Astrocyte (in vitro differentiated cells and primary cell): ENCODE data around the gene NXN. TPM values are rescaled to one million over a fixed set of nuclear protein-coding genes. Genes with fewer than 3 reads are reported as not detected.

Experiments
- DNase-seq: peaks from one replicate; pipeline ENCODE4 v3.0.0-alpha.2; 2010; ENCODE audit warnings: low read depth
- FAIRE-seq: peaks from 2 replicates; lab custom pipeline; 2011; peaks lifted over from hg19 to GRCh38; lab: Jason Lieb, UNC
- H2AFZ ChIP-seq: 2 replicates; pipeline ENCODE4 v1.6.0; 2012; ENCODE audit warnings: low read depth, low read length, inconsistent platforms
- H3K27ac ChIP-seq: 2 replicates; pipeline ENCODE4 v1.5.1; 2011; ENCODE audit warnings: low read depth, low read length, inconsistent platforms
- H3K27me3 ChIP-seq: 2 replicates; pipeline ENCODE4 v1.6.0; 2011; ENCODE audit warnings: low read length, inconsistent platforms; ENCODE audit not compliant: insufficient read depth
- H3K36me3 ChIP-seq: 2 replicates; pipeline ENCODE4 v1.5.1; 2011; ENCODE audit warnings: low read length, inconsistent platforms; ENCODE audit not compliant: insufficient read depth
- H3K4me1 ChIP-seq: 2 replicates; pipeline ENCODE4 v1.5.1; 2011; ENCODE audit warnings: low read length, inconsistent platforms; ENCODE audit not compliant: insufficient read depth
- H3K4me2 ChIP-seq: 2 replicates; pipeline ENCODE4 v1.6.0; 2012; ENCODE audit warnings: low read length, inconsistent platforms
- H3K4me3 ChIP-seq: 2 replicates; pipeline ENCODE4 v1.5.1; 2011; ENCODE audit warnings: low read depth, mild to moderate bottlenecking, low read length, inconsistent platforms; ENCODE audit not compliant: insufficient read depth
- H3K79me2 ChIP-seq: 2 replicates; pipeline ENCODE4 v1.6.0; 2012; ENCODE audit warnings: mild to moderate bottlenecking, low read length, inconsistent platforms; ENCODE audit not compliant: insufficient read depth
- H3K9ac ChIP-seq: 2 replicates; pipeline ENCODE4 v1.6.0; 2012; ENCODE audit warnings: mild to moderate bottlenecking, low read length, inconsistent platforms
- H3K9me3 ChIP-seq: 2 replicates; pipeline ENCODE4 v1.5.1; 2012; ENCODE audit warnings: low read depth, mild to moderate bottlenecking, low read length, inconsistent platforms; ENCODE audit not compliant: insufficient read depth
- H4K20me1 ChIP-seq: 2 replicates; pipeline ENCODE4 v1.6.0; 2012; ENCODE audit warnings: low read length, inconsistent platforms; ENCODE audit not compliant: insufficient read depth
- H3K27ac Mint-ChIP-seq: one replicate; pipeline ENCODE4 v1.8.0; 2021; ENCODE audit warnings: mild to moderate bottlenecking, mixed read lengths; ENCODE audit not compliant: unreplicated experiment
- H3K27me3 Mint-ChIP-seq: one replicate; pipeline ENCODE4 v1.8.0; 2021; ENCODE audit warnings: low read depth, mixed read lengths; ENCODE audit not compliant: unreplicated experiment
- H3K36me3 Mint-ChIP-seq: one replicate; pipeline ENCODE4 v1.8.0; 2021; ENCODE audit warnings: low read depth, mixed read lengths; ENCODE audit not compliant: unreplicated experiment
- H3K4me1 Mint-ChIP-seq: one replicate; pipeline ENCODE4 v1.8.0; 2021; ENCODE audit warnings: low read depth, mixed read lengths; ENCODE audit not compliant: unreplicated experiment
- H3K4me3 Mint-ChIP-seq: one replicate; pipeline ENCODE4 v1.8.0; 2021; ENCODE audit warnings: mild to moderate bottlenecking, moderate library complexity, mixed read lengths; ENCODE audit not compliant: unreplicated experiment
- H3K9me3 Mint-ChIP-seq: one replicate; pipeline ENCODE4 v1.8.0; 2021; ENCODE audit warnings: mild to moderate bottlenecking, mixed read lengths; ENCODE audit not compliant: unreplicated experiment
- EZH2 ChIP-seq: IDR thresholded peaks from 2 replicates; pipeline ENCODE4 v1.6.1; 2012; ENCODE audit warnings: mild to moderate bottlenecking, low read length, inconsistent platforms; ENCODE audit not compliant: insufficient read depth
- total RNA-seq: library from RNA; stranded (reverse); gene quantifications from 2 replicates; pipeline ENCODE4 v1.2.1, GENCODE V29; 2021
- TF ChIP-seq, protein P1 (sequence below): IDR thresholded peaks from 2 replicates; pipeline ENCODE4 v1.5.1; 2011; ENCODE audit warnings: low read depth, mild to moderate bottlenecking, inconsistent platforms, low read length, moderate library complexity; ENCODE audit not compliant: insufficient read depth

NXN gene
- total RNA-seq, 1 donor from 2014 or later: 104 TPM

DNA sequence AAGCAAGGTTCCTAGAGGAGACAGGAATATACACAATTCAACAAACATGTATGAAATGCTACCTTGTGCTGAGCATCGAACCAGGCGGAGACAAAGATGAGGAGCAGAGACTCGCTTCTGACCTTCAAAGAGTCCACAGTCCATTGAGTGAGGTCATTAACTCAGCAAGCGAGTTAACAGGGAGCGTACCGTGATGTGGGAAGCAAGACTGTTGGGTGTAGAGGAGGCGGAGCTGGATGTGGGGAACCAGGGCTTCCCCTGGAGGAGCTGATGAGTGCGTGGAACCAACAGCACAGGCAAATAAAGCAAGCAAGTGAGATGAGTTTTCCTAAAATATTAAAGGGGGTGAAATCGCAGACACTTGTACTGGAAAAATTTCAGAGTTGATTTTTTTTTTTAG, 65.0 kb downstream of the NXN start:
- no peak for FAIRE-seq
- Histone ChIP-seq H3K9me3 (no peaks in the 10 kb centered on the region), H3K4me3 (no peak overlapping the region), H3K4me2 (no peak overlapping the region), H3K79me2 (peaks cover 52% of the 10 kb centered on the region), H3K9ac (no peak overlapping the region), H3K27me3 (no peaks in the 10 kb centered on the region), H2AFZ (no peak overlapping the region), H4K20me1 (peaks cover 30% of the 10 kb centered on the region), H3K4me1 (peaks cover 13% of the 10 kb centered on the region), H3K36me3 (peaks cover 3% of the 10 kb centered on the region), H3K27ac (no peak overlapping the region)
- H3K27me3 Mint-ChIP-seq: no peaks in the 10 kb centered on the region
- no peak overlapping the region for H3K27ac Mint-ChIP-seq
- TF ChIP-seq, protein P1, sequence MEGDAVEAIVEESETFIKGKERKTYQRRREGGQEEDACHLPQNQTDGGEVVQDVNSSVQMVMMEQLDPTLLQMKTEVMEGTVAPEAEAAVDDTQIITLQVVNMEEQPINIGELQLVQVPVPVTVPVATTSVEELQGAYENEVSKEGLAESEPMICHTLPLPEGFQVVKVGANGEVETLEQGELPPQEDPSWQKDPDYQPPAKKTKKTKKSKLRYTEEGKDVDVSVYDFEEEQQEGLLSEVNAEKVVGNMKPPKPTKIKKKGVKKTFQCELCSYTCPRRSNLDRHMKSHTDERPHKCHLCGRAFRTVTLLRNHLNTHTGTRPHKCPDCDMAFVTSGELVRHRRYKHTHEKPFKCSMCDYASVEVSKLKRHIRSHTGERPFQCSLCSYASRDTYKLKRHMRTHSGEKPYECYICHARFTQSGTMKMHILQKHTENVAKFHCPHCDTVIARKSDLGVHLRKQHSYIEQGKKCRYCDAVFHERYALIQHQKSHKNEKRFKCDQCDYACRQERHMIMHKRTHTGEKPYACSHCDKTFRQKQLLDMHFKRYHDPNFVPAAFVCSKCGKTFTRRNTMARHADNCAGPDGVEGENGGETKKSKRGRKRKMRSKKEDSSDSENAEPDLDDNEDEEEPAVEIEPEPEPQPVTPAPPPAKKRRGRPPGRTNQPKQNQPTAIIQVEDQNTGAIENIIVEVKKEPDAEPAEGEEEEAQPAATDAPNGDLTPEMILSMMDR: no peak
- no peak for TF ChIP-seq EZH2
- peaks cover 25% of the 10 kb centered on the region for H3K36me3 Mint-ChIP-seq
- H3K4me3 Mint-ChIP-seq: no peak overlapping the region
- H3K4me1 Mint-ChIP-seq: peaks cover 34% of the 10 kb centered on the region
- peaks cover 2% of the 10 kb centered on the region for H3K9me3 Mint-ChIP-seq
- DNase-seq: no peak

DNA sequence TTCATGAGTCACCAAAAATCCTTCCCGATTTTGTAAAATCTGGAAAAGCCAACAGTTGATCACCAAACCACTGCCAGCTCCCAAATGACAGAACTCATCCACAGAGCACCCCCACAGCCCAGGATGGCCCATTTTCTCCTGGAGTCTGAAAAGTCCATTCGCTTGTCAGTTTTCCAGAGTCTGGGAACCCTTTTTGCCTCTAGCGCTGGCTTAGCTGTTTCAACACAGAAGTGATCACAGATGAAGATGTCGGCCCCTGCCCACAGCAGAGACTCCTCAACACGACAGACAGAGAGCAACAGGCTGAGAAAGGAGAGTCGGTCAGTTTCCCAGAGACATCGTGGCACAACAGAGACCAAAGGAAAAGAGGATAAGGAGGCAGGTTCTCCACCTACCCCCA, 66.4 kb downstream of the NXN start:
- Histone ChIP-seq H3K4me1 (peaks cover 17% of the 10 kb centered on the region), H3K27ac (no peak overlapping the region), H3K4me2 (no peak overlapping the region), H4K20me1 (peaks cover 22% of the 10 kb centered on the region), H3K27me3 (no peaks in the 10 kb centered on the region), H3K9ac (no peak overlapping the region), H3K79me2 (peaks cover 56% of the 10 kb centered on the region), H3K36me3 (peaks cover 3% of the 10 kb centered on the region), H3K4me3 (no peak overlapping the region), H3K9me3 (no peaks in the 10 kb centered on the region), H2AFZ (no peak overlapping the region)
- H3K4me3 Mint-ChIP-seq: no peak overlapping the region
- peaks cover 2% of the 10 kb centered on the region for H3K9me3 Mint-ChIP-seq
- no peak for TF ChIP-seq EZH2
- TF ChIP-seq, protein P1: no peak
- H3K27ac Mint-ChIP-seq: no peak overlapping the region
- H3K36me3 Mint-ChIP-seq: peaks cover 25% of the 10 kb centered on the region
- no peak for DNase-seq
- peaks cover 40% of the 10 kb centered on the region for H3K4me1 Mint-ChIP-seq
- H3K27me3 Mint-ChIP-seq: no peaks in the 10 kb centered on the region
- no peak for FAIRE-seq

DNA sequence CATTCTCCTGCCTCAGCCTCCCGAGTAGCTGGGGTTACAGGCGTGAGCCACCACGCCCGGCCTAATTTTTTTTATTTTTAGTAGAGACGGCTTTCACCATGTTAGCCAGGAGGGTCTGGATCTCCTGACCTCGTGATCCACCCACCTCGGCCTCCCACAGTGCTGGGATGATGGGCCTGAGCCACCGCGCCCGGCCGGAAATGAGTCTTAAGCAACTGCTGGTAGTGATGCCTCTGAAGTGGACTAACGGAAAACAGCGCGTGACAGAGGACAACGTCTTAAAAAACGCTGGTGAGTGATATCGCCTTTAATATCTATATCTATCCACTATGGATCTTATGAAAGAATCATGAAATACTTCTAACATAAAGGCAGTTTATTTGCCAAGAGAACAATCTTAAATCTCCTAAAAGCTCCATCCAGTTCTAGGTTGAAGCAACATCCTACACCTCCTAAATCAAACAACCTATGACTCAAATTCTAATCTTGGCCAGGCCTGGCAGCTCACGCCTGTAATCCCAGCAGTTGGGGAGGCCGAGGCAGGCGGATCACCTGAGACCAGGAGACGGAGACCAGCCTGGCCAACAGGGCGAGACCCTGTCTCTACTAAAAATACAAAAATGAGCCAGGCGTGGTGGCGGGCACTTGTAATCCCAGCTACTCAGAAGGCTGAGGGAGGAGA, 69.8 kb downstream of the NXN start:
- peak; percentile 69 for FAIRE-seq

More for the DNA sequence above, 69.8 kb downstream of the NXN start:
- H3K36me3 ChIP-seq: peaks cover 3% of the 10 kb centered on the region
- no peaks in the 10 kb centered on the region for H3K9me3 Mint-ChIP-seq
- no peak for DNase-seq
- H3K4me3 Mint-ChIP-seq: no peak overlapping the region
- H4K20me1 ChIP-seq: peaks cover 10% of the 10 kb centered on the region
- no peaks in the 10 kb centered on the region for H3K27me3 ChIP-seq
- H2AFZ ChIP-seq: no peak overlapping the region
- H3K27me3 Mint-ChIP-seq: no peaks in the 10 kb centered on the region
- peaks cover 16% of the 10 kb centered on the region for H3K4me1 ChIP-seq
- H3K27ac ChIP-seq: peak overlapping the region; percentile 39
- peaks cover 37% of the 10 kb centered on the region for H3K4me1 Mint-ChIP-seq
- no peaks in the 10 kb centered on the region for H3K9me3 ChIP-seq
- H3K79me2 ChIP-seq: peaks cover 59% of the 10 kb centered on the region
- no peak overlapping the region for H3K27ac Mint-ChIP-seq
- TF ChIP-seq EZH2: no peak
- TF ChIP-seq, protein P1: no peak
- H3K9ac ChIP-seq: peak overlapping the region; percentile 33
- H3K4me3 ChIP-seq: no peak overlapping the region
- no peak overlapping the region for H3K4me2 ChIP-seq
- peaks cover 19% of the 10 kb centered on the region for H3K36me3 Mint-ChIP-seq
